Natural killer cell treated with Interleukin-12 subunit alpha and Interleukin-12 subunit beta and Interleukin-15 and Interleukin-18, amount 100 ng/mL, for 72 hours (primary cell): ENCODE data around the gene SLC6A6. TPM values are rescaled to one million over a fixed set of nuclear protein-coding genes. Genes with fewer than 3 reads are reported as not detected.

Experiments used
- ATAC-seq, 2 donors: fragments of 150-1000 bp; cut with Tn5 transposase in 1 of 2; sonication (Bioruptor Pico), chemical (Tn5 transposase) in 1 of 2; 2 replicates each; pipeline ENCODE4 v1.10.0; 2021
- DNase-seq: peaks from one replicate; pipeline ENCODE4 v3.0.0; 2022; ENCODE audit warnings: low spot score
- H3K27ac Mint-ChIP-seq, 2 donors: 1 replicate in 1 of 2; 2 replicates in 1 of 2; pipeline ENCODE4 v1.8.0; 2022; ENCODE audit warnings: mixed read lengths in 2 of 2, mild to moderate bottlenecking in 1 of 2, moderate library complexity in 1 of 2
- H3K27me3 Mint-ChIP-seq, 2 donors: 1 replicate in 1 of 2; 2 replicates in 1 of 2; pipeline ENCODE4 v1.8.0; 2022; ENCODE audit warnings: mixed read lengths in 2 of 2
- H3K36me3 Mint-ChIP-seq: one replicate; pipeline ENCODE4 v1.8.0; 2022; ENCODE audit warnings: mixed read lengths
- H3K4me1 Mint-ChIP-seq, 2 donors: 1 replicate in 1 of 2; 2 replicates in 1 of 2; pipeline ENCODE4 v1.8.0; 2022; ENCODE audit warnings: low read depth in 2 of 2, mixed read lengths in 2 of 2, mild to moderate bottlenecking in 1 of 2
- H3K4me3 Mint-ChIP-seq: one replicate; pipeline ENCODE4 v1.8.0; 2022; ENCODE audit warnings: mixed read lengths
- H3K9me3 Mint-ChIP-seq: 2 replicates; pipeline ENCODE4 v1.8.0; 2022; ENCODE audit warnings: mixed read lengths
- total RNA-seq, 2 donors: library from RNA; stranded (reverse); gene quantifications; one replicate each; pipeline ENCODE4 v1.2.3, GENCODE V29; 2022

The SLC6A6 gene
- total RNA-seq, 2 donors from 2014 or later, result 20.4 to 56.7 TPM

GRCh38 chr3:14536837-14537589 is 134.6 kb downstream of the SLC6A6 start:
- Mint-ChIP-seq H3K4me1 (no peaks in the 10 kb centered on the region), H3K27ac (no peak overlapping the region), H3K9me3 (no peaks in the 10 kb centered on the region), H3K27me3 (peaks cover 0 to 5% of the 10 kb centered on the region in 2 donors), H3K4me3 (no peak overlapping the region), H3K36me3 (no peaks in the 10 kb centered on the region)
- DNase-seq, result no peak
- ATAC-seq, result no peak

- ATAC-seq (no peak), DNase-seq (no peak)
- Mint-ChIP-seq H3K4me3 (no peak overlapping the region), H3K27ac (no peak overlapping the region), H3K36me3 (no peaks in the 10 kb centered on the region), H3K4me1 (no peaks in the 10 kb centered on the region), H3K9me3 (no peaks in the 10 kb centered on the region), H3K27me3 (peaks cover 6 to 8% of the 10 kb centered on the region in 2 donors)
Measured at GRCh38 chr3:14537590-14538450, 135.4 kb downstream of the SLC6A6 start.

GRCh38 chr3:14538451-14539088 is 136.2 kb downstream of the SLC6A6 start:
- H3K9me3 Mint-ChIP-seq, result no peaks in the 10 kb centered on the region

More at GRCh38 chr3:14538451-14539088, 136.2 kb downstream of the SLC6A6 start:
- Mint-ChIP-seq H3K4me1 (no peaks in the 10 kb centered on the region), H3K27ac (no peak overlapping the region), H3K36me3 (no peaks in the 10 kb centered on the region), H3K27me3 (peaks cover 3 to 6% of the 10 kb centered on the region in 2 donors), H3K4me3 (no peak overlapping the region)
- ATAC-seq (no peak), DNase-seq (no peak)

Other genes with a start within 250 kb of the SLC6A6 start
- 10 to 100 TPM; 24.6 to 31.5 TPM for gene XPC, start 224.0 kb upstream of the SLC6A6 start, total RNA-seq
- gene LSM3, start 223.8 kb upstream of the SLC6A6 start, total RNA-seq, result 10 to 100 TPM; 15.1 to 15.2 TPM
- not detected for gene GRIP2, start 137.7 kb downstream of the SLC6A6 start, total RNA-seq
- gene CCDC174, start 249.2 kb downstream of the SLC6A6 start, total RNA-seq, result 10 to 100 TPM; 21.7 to 27.0 TPM